ENCODE results near the gene GTSE1.

The GTSE1 gene

GRCh38 chr22:46380069-46380468 lies 83.4 kb downstream of the GTSE1 start:
- DNase-seq (ENCODE audit: low spot score): no peak
